Lower leg skin (tissue), 4 donors: Measurements from ENCODE around the gene JUP. TPM values are rescaled to one million over a fixed set of nuclear protein-coding genes. Genes with fewer than 3 reads are reported as not detected.
"Not testable (repeated sequence)": the region's sequence is repeated elsewhere in the genome, so short reads cannot be mapped to it uniquely, and the experiment has no call there.

Experiments used
- DNase-seq, 2 donors: peaks; one replicate each; pipeline ENCODE4 v3.0.0-alpha.2; 2019; ENCODE audit warnings: low spot score in 2 of 2
- H3K4me3 ChIP-seq: fragments of 200-600 bp; sonication (generic); 2 replicates; pipeline ENCODE4 v1.5.1; 2017; ENCODE audit warnings: mild to moderate bottlenecking, low read depth; ENCODE audit not compliant: poor library complexity, severe bottlenecking
- CTCF ChIP-seq, 3 donors: fragments of 450-650 bp; IDR thresholded peaks; one replicate each; pipeline ENCODE4 v1.5.1; 2016; ENCODE audit warnings: antibody characterized with exemption in 3 of 3, mild to moderate bottlenecking in 3 of 3, moderate library complexity in 2 of 3
- POLR2A ChIP-seq, 2 donors: fragments of 450-650 bp; IDR thresholded peaks; one replicate each; pipeline ENCODE4 v1.6.1; 2016 to 2017; ENCODE audit warnings: antibody characterized with exemption in 2 of 2, mild to moderate bottlenecking in 1 of 2, moderate library complexity in 1 of 2
- WGBS, 2 donors: methylation state at CpG; one replicate each; pipeline ENCODE4 v1.1.5; 2018; 5-methylcytosine and 5-hydroxymethylcytosine counted together
- intact Hi-C: fragments of 100-400 bp; cut with DNase I; formaldehyde crosslinking; loops from one replicate; pipeline ENCODE4 v1.15.0; 2023; ENCODE audit warnings: low total_unique reads
- total RNA-seq, 4 donors: library from RNA; depleted of rRNA; stranded (reverse); fragments of >200 nt; gene quantifications; one replicate each; pipeline ENCODE4 v1.1.0, GENCODE V29; 2016

The JUP gene
- total RNA-seq, result 1,000 to 10,000 TPM; 1,980 to 2,336 (median 2,116) TPM

- intact Hi-C loops, result no loop called here
- peak within 1 kb of the TSS; percentile 53 for H3K4me3 ChIP-seq
- TF ChIP-seq POLR2A (IDR thresholded peaks at IDR 0.05), result peak in 1 of 2 donors; percentile 83
- TF ChIP-seq CTCF (IDR thresholded peaks at IDR 0.05), result no peak
- 1% methylated on average over 38 to 48 of the region's 79 CpGs for WGBS, 2 donors
- peak; percentile 100 for DNase-seq
These were observed at the start of gene JUP for GRCh38 chr17:41786227-41787020. JUP (minus strand) TSS chr17:41786711; CDS start chr17:41771854, 14,857 bp downstream.

- H3K4me3 ChIP-seq, result peak within 1 kb of the TSS; percentile 84
- intact Hi-C loops, result no loop called here
- TF ChIP-seq CTCF (IDR thresholded peaks at IDR 0.05) (no peak), POLR2A (IDR thresholded peaks at IDR 0.05) (no peak)
- peak in 1 of 2 donors; percentile 91 for DNase-seq
- 0 to 2% methylated on average over 16 to 28 of the region's 72 CpGs for WGBS, 2 donors
These were observed 49.5 kb upstream of the JUP start, which contains the start of gene NT5C3B for GRCh38 chr17:41835800-41836549. NT5C3B (minus strand) TSS chr17:41836232; CDS start chr17:41836193, 39 bp downstream.

GRCh38 chr17:41835214-41835799, 48.8 kb upstream of the JUP start:
- TF ChIP-seq POLR2A (IDR thresholded peaks at IDR 0.05) (no peak), CTCF (IDR thresholded peaks at IDR 0.05) (no peak)
- DNase-seq, result no peak
- intact Hi-C loops, result no loop called here
- peak overlapping the region; percentile 84 for H3K4me3 ChIP-seq
- WGBS, 2 donors, result 12 to 13% methylated on average over 10 to 13 of the region's 13 CpGs

- H3K4me3 ChIP-seq, intact Hi-C loops: not testable (repeated sequence)
- peak in 1 of 2 donors; percentile 63 for DNase-seq
- WGBS, 2 donors, result 86 to 87% methylated on average over 10 of the region's 10 CpGs
These were observed 43.5 kb upstream of the JUP start for GRCh38 chr17:41829961-41830360.

- intact Hi-C loops, result no loop called here
- DNase-seq, result no peak
- TF ChIP-seq CTCF (IDR thresholded peaks at IDR 0.05), result no peak
- no peak for TF ChIP-seq POLR2A (IDR thresholded peaks at IDR 0.05)
- H3K4me3 ChIP-seq, result no peak overlapping the region
- 85 to 93% methylated on average over 19 of the region's 19 CpGs for WGBS, 2 donors
These were observed 38.8 kb upstream of the JUP start for GRCh38 chr17:41825175-41825845.
